ENCODE results near the gene LIM2. TPM values are rescaled to one million over a fixed set of nuclear protein-coding genes. Genes with fewer than 3 reads are reported as not detected.

Gene LIM2
- total and polyA plus RNA-seq, 2 donors (not counting 1 experiment from before 2014, with no cell fraction given) = not detected

DNA sequence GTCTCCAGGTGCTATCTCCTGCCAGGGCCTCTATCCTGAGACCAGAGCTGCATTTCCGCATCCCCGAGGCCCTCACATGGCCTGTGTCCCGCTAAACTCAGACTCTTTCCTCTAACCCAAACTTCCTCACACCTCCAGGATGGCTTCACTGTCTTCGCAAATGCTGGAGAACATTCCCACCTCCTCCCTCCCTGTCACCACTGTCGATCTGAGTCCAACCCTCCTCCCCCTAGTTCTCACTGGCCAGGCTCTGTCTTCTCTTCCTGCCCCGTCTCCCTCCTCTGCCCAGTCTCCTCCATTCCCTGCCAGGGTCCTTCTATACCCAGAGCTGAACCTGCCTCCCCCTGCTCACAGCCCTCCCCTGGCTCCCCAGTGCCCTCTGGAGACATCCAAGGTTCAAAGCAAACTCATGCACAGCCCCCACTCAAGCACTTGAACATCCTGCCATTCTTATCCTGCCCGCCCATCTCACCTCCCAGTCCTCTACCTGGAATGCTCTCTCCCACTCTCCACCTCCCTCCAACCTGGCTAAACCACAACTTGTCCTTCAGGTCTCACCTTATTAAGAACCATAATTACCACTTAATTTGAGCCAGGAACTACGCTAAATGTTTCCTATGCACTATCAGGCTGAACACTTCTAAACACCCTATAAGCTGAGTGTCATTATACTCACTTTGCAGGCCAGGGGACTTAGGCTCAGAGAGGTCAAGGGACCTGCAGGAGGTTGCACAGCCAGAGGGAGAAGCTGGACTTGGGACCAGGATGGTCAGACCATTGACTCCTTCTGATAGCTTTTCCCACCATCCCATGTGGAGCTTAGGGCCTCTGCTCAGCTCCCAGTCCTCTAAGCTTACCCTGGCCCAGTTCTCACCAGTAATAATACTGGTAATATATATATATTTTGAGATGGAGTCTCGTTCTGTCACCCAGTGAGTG, 44.9 kb downstream of the LIM2 start:
- peaks cover 0 to 16% of the 10 kb centered on the region in 2 experiments for H3K36me3 ChIP-seq (replicated peaks in 1 of 2; ENCODE audit: control extremely low read depth in 1 of 2, control insufficient read depth in 1 of 2, extremely low read depth in 1 of 2, insufficient read depth in 2 of 2, low read length in 1 of 2)
- no peak for ATAC-seq (ENCODE audit: low read depth)
- H3K4me1 ChIP-seq (ENCODE audit: control insufficient read depth in 2 of 2, insufficient read depth in 2 of 2, low read length in 2 of 2) = peaks cover 43 to 71% of the 10 kb centered on the region in 2 donors
- no peak for TF ChIP-seq EZH2 (IDR thresholded peaks at IDR 0.05; ENCODE audit: borderline replicate concordance, insufficient read depth, low read depth, low read length, poor library complexity, severe bottlenecking)
- TF ChIP-seq, protein P1, sequence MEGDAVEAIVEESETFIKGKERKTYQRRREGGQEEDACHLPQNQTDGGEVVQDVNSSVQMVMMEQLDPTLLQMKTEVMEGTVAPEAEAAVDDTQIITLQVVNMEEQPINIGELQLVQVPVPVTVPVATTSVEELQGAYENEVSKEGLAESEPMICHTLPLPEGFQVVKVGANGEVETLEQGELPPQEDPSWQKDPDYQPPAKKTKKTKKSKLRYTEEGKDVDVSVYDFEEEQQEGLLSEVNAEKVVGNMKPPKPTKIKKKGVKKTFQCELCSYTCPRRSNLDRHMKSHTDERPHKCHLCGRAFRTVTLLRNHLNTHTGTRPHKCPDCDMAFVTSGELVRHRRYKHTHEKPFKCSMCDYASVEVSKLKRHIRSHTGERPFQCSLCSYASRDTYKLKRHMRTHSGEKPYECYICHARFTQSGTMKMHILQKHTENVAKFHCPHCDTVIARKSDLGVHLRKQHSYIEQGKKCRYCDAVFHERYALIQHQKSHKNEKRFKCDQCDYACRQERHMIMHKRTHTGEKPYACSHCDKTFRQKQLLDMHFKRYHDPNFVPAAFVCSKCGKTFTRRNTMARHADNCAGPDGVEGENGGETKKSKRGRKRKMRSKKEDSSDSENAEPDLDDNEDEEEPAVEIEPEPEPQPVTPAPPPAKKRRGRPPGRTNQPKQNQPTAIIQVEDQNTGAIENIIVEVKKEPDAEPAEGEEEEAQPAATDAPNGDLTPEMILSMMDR (IDR thresholded peaks at IDR 0.05) = no peak
- H3K9me3 ChIP-seq (ENCODE audit: control extremely low read depth in 1 of 3, control insufficient read depth in 2 of 3, insufficient read depth in 1 of 3, low read length in 2 of 3) = no peaks in the 10 kb centered on the region
- 71% methylated on average over 7 of the region's 9 CpGs for WGBS (ENCODE audit: insufficient coverage)
- peaks cover 56% of the 10 kb centered on the region for H3K4me1 Mint-ChIP-seq
- ChIA-PET CTCF (interaction anchor here (1.3 to 7.0 kb wide), 10 partner anchors 23 to 317 kb away, joined by 3 to 70 read pairs (median 12); partner anchors contain the start of genes ETFB and SIGLEC10), POLR2A (interaction anchor here (1.4 to 1.8 kb wide), 3 partner anchors 22 to 75 kb away, joined by 4 to 5 read pairs (median 4); partner anchors contain the start of gene SIGLEC10)
- H2AFZ ChIP-seq (ENCODE audit: insufficient read depth, low read depth, low read length, poor library complexity, severe bottlenecking) = no peak overlapping the region
- H3K9ac ChIP-seq (ENCODE audit: low read length) = no peak overlapping the region
- DNase-seq = no peak
- peak overlapping the region; percentile 71 for H3K27ac Mint-ChIP-seq
- H3K4me3 Mint-ChIP-seq = peak overlapping the region; percentile 24
- H3K27me3 ChIP-seq (replicated peaks in 1 of 4; ENCODE audit: control extremely low read depth in 1 of 4, control insufficient read depth in 3 of 4, insufficient read depth in 4 of 4, low read length in 3 of 4) = no peaks in the 10 kb centered on the region
- peak overlapping the region; percentile 2 for H3K4me2 ChIP-seq (replicated peaks; ENCODE audit: low read depth, low read length, poor library complexity, severe bottlenecking)
- H3K27ac ChIP-seq (ENCODE audit: low read length in 2 of 2) = peak overlapping the region; percentile 63 to 82
- H3K9me3 Mint-ChIP-seq (ENCODE audit: insufficient read depth) = no peaks in the 10 kb centered on the region
- H3K4me3 ChIP-seq (ENCODE audit: control extremely low read depth in 1 of 5, extremely low read depth in 1 of 5, insufficient read depth in 1 of 5, low read depth in 2 of 5, low read length in 4 of 5) = no peak overlapping the region
- no peaks in the 10 kb centered on the region for H3K79me2 ChIP-seq (ENCODE audit: control insufficient read depth, insufficient read depth, low read length)
- no peaks in the 10 kb centered on the region for H4K20me1 ChIP-seq (ENCODE audit: control insufficient read depth, insufficient read depth, low read length, poor library complexity, severe bottlenecking)
- intact Hi-C loops (cut with micrococcal nuclease) = no loop called here
- H3K27me3 Mint-ChIP-seq = no peaks in the 10 kb centered on the region

All from B cell (primary cell).